H1 (cell line): Measurements from ENCODE around the gene MARCHF10. TPM values are rescaled to one million over a fixed set of nuclear protein-coding genes. Genes with fewer than 3 reads are reported as not detected.

ENCODE experiments used
- CTCF ChIA-PET: fragments of 300-600 bp; sonication (Branson Sonifier 250); formaldehyde crosslinking; loops from one replicate; lab custom pipeline; 2021; ENCODE audit not compliant: partially characterized antibody; lab: Charles Lee
- POLR2A ChIA-PET: fragments of 300-600 bp; sonication (Branson Sonifier 250); formaldehyde crosslinking; loops from one replicate; lab custom pipeline; 2021; ENCODE audit warnings: inconsistent platforms; ENCODE audit not compliant: partially characterized antibody; lab: Charles Lee
- DNase-seq, 2 experiments: peaks; one replicate each; pipeline versions ENCODE4 v3.0.0 to v3.0.0-alpha.2; 2010 to 2022; ENCODE audit warnings: low spot score in 2 of 2, low read depth in 1 of 2, mixed read lengths in 1 of 2
- FAIRE-seq: peaks from 2 replicates; lab custom pipeline; 2011; peaks lifted over from hg19 to GRCh38; lab: Jason Lieb, UNC
- H2AFZ ChIP-seq: 2 replicates; pipeline ENCODE4 v1.8.1; 2012; ENCODE audit warnings: low read length, inconsistent platforms
- H2AK5ac ChIP-seq: 2 replicates; pipeline ENCODE4 v1.6.1; 2013; ENCODE audit warnings: low read depth, low read length
- H2BK120ac ChIP-seq: replicated peaks from 2 replicates; pipeline ENCODE3; 2013; ENCODE audit warnings: low read depth, low read length, inconsistent platforms
- H2BK12ac ChIP-seq: 2 replicates; pipeline ENCODE4 v1.6.1; 2013; ENCODE audit warnings: low read depth, low read length
- H2BK15ac ChIP-seq: 2 replicates; pipeline ENCODE4 v1.6.1; 2013; ENCODE audit warnings: low read length
- H2BK20ac ChIP-seq: 2 replicates; pipeline ENCODE4 v1.6.1; 2013; ENCODE audit warnings: low read length
- H2BK5ac ChIP-seq: 2 replicates; pipeline ENCODE4 v1.6.1; 2013; ENCODE audit warnings: low read depth, low read length
- H3K14ac ChIP-seq: 2 replicates; pipeline ENCODE4 v1.6.1; 2013; ENCODE audit warnings: inconsistent platforms; ENCODE audit not compliant: insufficient read length
- H3K18ac ChIP-seq: 2 replicates; pipeline ENCODE4 v1.6.1; 2013; ENCODE audit warnings: low read length; ENCODE audit errors: extremely low read depth
- H3K23ac ChIP-seq: 2 replicates; pipeline ENCODE4 v1.6.1; 2013; ENCODE audit warnings: inconsistent platforms; ENCODE audit not compliant: insufficient read length
- H3K23me2 ChIP-seq: 2 replicates; pipeline ENCODE4 v1.6.1; 2013; ENCODE audit warnings: low read depth, low read length
- H3K27ac ChIP-seq: 2 replicates; pipeline ENCODE4 v1.6.1; 2011; ENCODE audit warnings: low read depth, low read length, inconsistent platforms
- H3K27me3 ChIP-seq, 4 experiments: replicated peaks in 1 of 4; 1 replicate in 1 of 4; 2 replicates in 3 of 4; pipeline versions ENCODE4 v1.6.1 to v1.8.1; 2011 to 2013; ENCODE audit warnings: low read length in 3 of 4, mild to moderate bottlenecking in 3 of 4, inconsistent platforms in 2 of 4, mixed read lengths in 2 of 4, moderate library complexity in 1 of 4; ENCODE audit not compliant: control insufficient read depth in 3 of 4, insufficient read depth in 3 of 4; ENCODE audit errors: extremely low read depth in 1 of 4
- H3K36me3 ChIP-seq, 4 experiments: 2 replicates each; pipeline versions ENCODE4 v1.6.1 to v1.8.1; 2011 to 2013; ENCODE audit warnings: mild to moderate bottlenecking in 4 of 4, low read length in 3 of 4, moderate library complexity in 2 of 4, control low read depth in 1 of 4, inconsistent platforms in 1 of 4; ENCODE audit not compliant: insufficient read depth in 4 of 4, control insufficient read depth in 2 of 4
- H3K4ac ChIP-seq: replicated peaks from 2 replicates; pipeline ENCODE3; 2013; ENCODE audit warnings: low read length, low read depth, mixed read lengths, inconsistent platforms; ENCODE audit not compliant: insufficient read length
- H3K4me1 ChIP-seq, 4 experiments: replicated peaks in 1 of 4; 1 replicate in 1 of 4; 2 replicates in 3 of 4; pipeline versions ENCODE4 v1.6.1 to v1.8.1; 2011 to 2013; ENCODE audit warnings: low read length in 3 of 4, inconsistent platforms in 2 of 4, mixed read lengths in 1 of 4; ENCODE audit not compliant: insufficient read depth in 4 of 4, control insufficient read depth in 3 of 4
- H3K4me2 ChIP-seq, 2 experiments: 2 replicates each; pipeline versions ENCODE4 v1.6.1 to v1.8.1; 2011 to 2013; ENCODE audit warnings: low read depth in 2 of 2, low read length in 2 of 2, control low read depth in 1 of 2, inconsistent platforms in 1 of 2, mild to moderate bottlenecking in 1 of 2; ENCODE audit not compliant: insufficient read depth in 1 of 2
- H3K4me3 ChIP-seq, 4 experiments: fragments of 200-600, 300-600 bp in 1 of 4; sonication (generic), shearing (Covaris generic), sonication (Bioruptor Twin) in 1 of 4; 2 replicates each; pipeline versions ENCODE4 v1.5.1 to v1.8.1; 2011 to 2016; ENCODE audit warnings: low read length in 4 of 4, low read depth in 3 of 4, control low read depth in 2 of 4, inconsistent platforms in 2 of 4, mild to moderate bottlenecking in 2 of 4, mixed read lengths in 1 of 4, moderate library complexity in 1 of 4; ENCODE audit not compliant: insufficient read depth in 2 of 4; ENCODE audit errors: extremely low read depth in 1 of 4
- H3K56ac ChIP-seq: replicated peaks from 2 replicates; pipeline ENCODE3; 2013; ENCODE audit warnings: low read depth, mild to moderate bottlenecking, mixed read lengths, low read length, inconsistent platforms; ENCODE audit not compliant: insufficient read length
- H3K79me1 ChIP-seq: 2 replicates; pipeline ENCODE4 v1.6.1; 2013; ENCODE audit warnings: low read depth, low read length, control low read depth
- H3K79me2 ChIP-seq, 2 experiments: 2 replicates each; pipeline versions ENCODE4 v1.6.1 to v1.8.1; 2012 to 2013; ENCODE audit warnings: low read length in 2 of 2, mild to moderate bottlenecking in 2 of 2, inconsistent platforms in 1 of 2; ENCODE audit not compliant: insufficient read depth in 2 of 2, control insufficient read depth in 1 of 2
- H3K9ac ChIP-seq, 4 experiments: replicated peaks in 1 of 4; 1 replicate in 1 of 4; 2 replicates in 3 of 4; pipeline versions ENCODE4 v1.6.1 to v1.8.1; 2011 to 2013; ENCODE audit warnings: low read depth in 3 of 4, low read length in 3 of 4, control low read depth in 2 of 4, mild to moderate bottlenecking in 2 of 4, moderate library complexity in 2 of 4, inconsistent platforms in 1 of 4; ENCODE audit errors: extremely low read depth in 1 of 4
- H3K9me3 ChIP-seq, 2 experiments: 2 replicates each; pipeline versions ENCODE4 v1.6.1 to v1.8.1; 2012 to 2013; ENCODE audit warnings: mild to moderate bottlenecking in 2 of 2, moderate library complexity in 2 of 2, control low read depth in 1 of 2, inconsistent platforms in 1 of 2, low read depth in 1 of 2, low read length in 1 of 2, mixed read lengths in 1 of 2; ENCODE audit not compliant: insufficient read depth in 2 of 2
- H4K20me1 ChIP-seq, 2 experiments: replicated peaks in 1 of 2; 2 replicates each; pipeline versions ENCODE3 to v1.8.1; 2011 to 2013; ENCODE audit warnings: inconsistent platforms in 2 of 2, low read length in 2 of 2, mild to moderate bottlenecking in 1 of 2; ENCODE audit not compliant: insufficient read depth in 2 of 2, control insufficient read depth in 1 of 2
- H4K5ac ChIP-seq: 2 replicates; pipeline ENCODE4 v1.6.1; 2013; ENCODE audit warnings: low read length, low read depth, mixed read lengths, inconsistent platforms; ENCODE audit not compliant: insufficient read length
- H4K8ac ChIP-seq: 2 replicates; pipeline ENCODE4 v1.8.0; 2013; ENCODE audit warnings: mild to moderate bottlenecking, moderate library complexity, low read length, inconsistent platforms; ENCODE audit not compliant: insufficient read depth; ENCODE audit errors: extremely low read depth
- H4K91ac ChIP-seq: replicated peaks from 2 replicates; pipeline ENCODE3; 2013; ENCODE audit warnings: low read length, mixed read lengths, inconsistent platforms; ENCODE audit not compliant: insufficient read length
- BRCA1 ChIP-seq: IDR thresholded peaks from 2 replicates; pipeline ENCODE4 v1.6.1; 2012; ENCODE audit warnings: low read depth, low read length, improper control_type of control experiment
- E2F6 ChIP-seq: IDR thresholded peaks from 2 replicates; pipeline ENCODE4 v1.6.1; 2012; ENCODE audit warnings: inconsistent platforms
- KDM5A ChIP-seq: fragments of 200-600 bp; IDR thresholded peaks from 2 replicates; pipeline ENCODE4 v1.7.1; 2012; ENCODE audit warnings: mild to moderate bottlenecking, low read length, inconsistent platforms, mixed read lengths
- SIN3A ChIP-seq, 2 experiments: IDR thresholded peaks in 1 of 2; conservative IDR thresholded peaks in 1 of 2; 2 replicates each; pipeline ENCODE4 v1.6.1; 2011 to 2012; ENCODE audit warnings: low read length in 2 of 2, improper control_type of control experiment in 1 of 2, low read depth in 1 of 2, mild to moderate bottlenecking in 1 of 2
- WGBS, 2 experiments: shearing (Covaris generic) in 1 of 2; methylation state at CpG; one replicate each; pipeline versions ENCODE4 v1.1.6 to v1.1.7; 2013 to 2015; ENCODE audit warnings: low lambda C conversion rate in 2 of 2, mixed read lengths in 2 of 2, inconsistent platforms in 1 of 2, low coverage in 1 of 2, missing lambda C conversion rate in 1 of 2; ENCODE audit not compliant: insufficient replicate concordance in 2 of 2, insufficient coverage in 1 of 2, insufficient read length in 1 of 2; ENCODE audit errors: extremely low coverage in 1 of 2, missing lambda C conversion rate in 1 of 2; 5-methylcytosine and 5-hydroxymethylcytosine counted together
- polyA plus RNA-seq, 7 experiments: library from polyadenylated mRNA; depleted of rRNA in 3 of 7; stranded (reverse) in 5 of 7; unstranded in 2 of 7; fragments of >200 nt in 5 of 7; fragments of 200-250 nt in 2 of 7; gene quantifications; 1 replicate in 5 of 7; 2 replicates in 1 of 7; 4 replicates in 1 of 7; pipeline versions ENCODE4 v1.2.1 to v1.2.3, GENCODE V29; 2011 to 2013; ENCODE audit warnings: missing spikeins in 2 of 7, mixed read lengths in 2 of 7
- total RNA-seq: library from RNA; stranded (reverse); fragmentation: NEBNext Ultra II Directional; extraction: Animal tissue kit (Norgen Biotek cat#: 25700); gene quantifications from 2 replicates; pipeline ENCODE4 v1.2.1, GENCODE V29; 2021

Gene MARCHF10
- total and polyA plus RNA-seq, 2 of the 8 experiments (the other 6 are each of a cell fraction or from before 2014, with no cell fraction given): 0.48 to 0.73 TPM

- Histone ChIP-seq H2BK5ac (peak overlapping the region; percentile 88; the same call in 1 of the 2 replicates), H2AFZ (no peak overlapping the region), H2BK12ac (peak overlapping the region; percentile 92; the same call in 1 of the 2 replicates), H2BK120ac (peak overlapping the region; percentile 56), H4K8ac (no peak overlapping the region), H3K23ac (no peak overlapping the region), H4K20me1 (no peaks in the 10 kb centered on the region), H2BK20ac (peak overlapping the region; percentile 62), H3K23me2 (peaks cover 19% of the 10 kb centered on the region; the same call in 1 of the 2 replicates), H3K27me3 (peaks cover 0 to 7% (median 1%) of the 10 kb centered on the region in 4 experiments; a peak in 4 of 7 replicates), H3K4me1 (peaks cover 7 to 22% (median 14%) of the 10 kb centered on the region in 4 experiments), H2BK15ac (peak overlapping the region; percentile 83; the same call in 1 of the 2 replicates), H3K79me2 (no peaks in the 10 kb centered on the region), H3K4me2 (no peak overlapping the region), H4K91ac (no peak overlapping the region), H3K4me3 (no peak overlapping the region), H3K14ac (no peak overlapping the region), H4K5ac (no peak overlapping the region), H3K9ac (no peak overlapping the region), H3K79me1 (no peaks in the 10 kb centered on the region), H3K56ac (no peak overlapping the region), H2AK5ac (peak overlapping the region; percentile 65; the same call in 1 of the 2 replicates), H3K27ac (no peak overlapping the region), H3K9me3 (peaks cover 7 to 11% of the 10 kb centered on the region in 2 experiments), H3K18ac (peak overlapping the region; percentile 78; the same call in 1 of the 2 replicates), H3K36me3 (no peaks in the 10 kb centered on the region; a peak in 1 of 8 replicates), H3K4ac (no peak overlapping the region)
- TF ChIP-seq E2F6 (peak; percentile 39; the same call in 1 of the 2 replicates), BRCA1 (no peak), KDM5A (no peak), SIN3A (conservative IDR thresholded peaks at IDR 0.05 in 1 of 2, IDR thresholded peaks at IDR 0.05 in 1 of 2; ENCODE audit: low read depth in 1 of 2, low read length in 2 of 2) (no peak)
- ChIA-PET POLR2A (no interaction called here), CTCF (interaction anchor here (1.2 kb wide), 1 partner anchor 17 kb away, joined by 5 read pairs; no protein-coding TSS in a partner anchor)
- DNase-seq (no peak), FAIRE-seq (no peak)
- WGBS, 2 experiments: 96% methylated on average over 9 of the region's 9 CpGs; no CpG with 5 or more reads in 1 of the 2 experiments
Measured at GRCh38 chr17:62707425-62707739, 100.7 kb downstream of the MARCHF10 start.
